Stimulated activated CD4-positive, alpha-beta T cell treated with anti-CD3 and anti-CD28 coated beads, Interleukin-2, amount 100 ng/mL, for 4 hours (primary cell): ENCODE data around the gene POLE.
"Not testable (repeated sequence)": the region's sequence is repeated elsewhere in the genome, so short reads cannot be mapped to it uniquely, and the experiment has no call there.

Experiments
- DNase-seq: peaks from one replicate; pipeline ENCODE4 v3.0.0-alpha.2; 2020; ENCODE audit warnings: low read depth

Gene POLE

DNA sequence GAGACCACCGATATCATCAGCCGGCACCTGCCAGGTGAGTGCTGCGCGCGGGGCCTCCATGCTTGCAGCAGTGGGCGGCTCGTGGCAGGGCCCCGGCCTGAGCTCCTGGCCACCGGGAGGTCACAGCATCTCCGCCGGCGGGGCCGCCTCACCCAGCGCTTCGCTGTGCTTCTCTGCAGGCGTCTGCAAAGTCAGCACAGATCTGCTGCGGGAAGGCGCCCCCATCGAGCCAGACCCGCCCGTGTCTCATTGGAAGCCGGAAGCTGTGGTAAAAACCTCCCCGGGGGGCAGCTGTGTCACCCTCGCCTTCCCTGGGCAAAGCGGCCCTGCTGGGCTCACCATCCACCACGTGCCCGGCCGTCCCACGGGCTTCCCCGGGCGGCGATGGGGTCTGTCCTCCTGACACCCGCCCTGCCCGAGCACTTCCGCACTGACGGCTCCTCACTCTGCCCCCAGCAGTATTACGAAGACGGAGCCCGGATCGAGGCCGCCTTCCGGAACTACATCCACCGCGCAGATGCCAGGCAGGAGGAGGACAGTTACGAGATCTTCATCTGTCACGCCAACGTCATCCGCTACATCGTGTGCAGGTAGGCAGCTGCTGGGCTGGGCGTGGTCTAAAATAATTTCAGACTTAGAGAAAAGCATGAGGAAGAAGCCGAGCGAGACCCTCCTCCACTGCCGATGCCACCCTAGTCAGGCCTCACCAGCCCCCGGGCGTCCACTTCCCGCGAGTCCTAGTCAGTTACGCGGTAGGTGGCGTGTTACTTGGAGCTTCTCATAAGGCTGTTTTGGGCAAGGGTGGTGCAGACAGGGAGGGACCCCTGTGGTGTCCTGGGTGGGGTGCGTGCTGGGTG lies 30.6 kb upstream of the POLE start:
- DNase-seq, result no peak

DNA sequence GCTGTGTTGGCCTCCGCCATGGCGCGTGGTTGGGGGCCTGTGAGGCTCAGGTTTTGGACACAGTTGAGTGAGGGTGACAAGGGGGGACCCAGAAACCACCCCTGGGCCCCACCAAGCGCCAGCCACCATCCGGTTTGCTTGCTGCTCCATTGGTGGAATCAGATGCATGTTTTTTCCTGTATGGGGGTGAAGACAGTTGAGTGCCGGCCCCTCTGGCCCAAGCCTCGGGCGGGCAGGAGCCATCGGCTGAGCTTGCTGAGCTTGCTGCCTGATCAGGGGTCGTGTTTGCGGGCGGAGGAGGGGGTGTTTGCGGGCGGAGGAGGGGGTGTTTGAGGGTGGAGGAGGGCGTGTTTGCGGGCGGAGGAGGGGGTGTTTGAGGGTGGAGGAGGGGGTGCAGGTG lies 29.9 kb upstream of the POLE start:
- DNase-seq, result no peak

DNA sequence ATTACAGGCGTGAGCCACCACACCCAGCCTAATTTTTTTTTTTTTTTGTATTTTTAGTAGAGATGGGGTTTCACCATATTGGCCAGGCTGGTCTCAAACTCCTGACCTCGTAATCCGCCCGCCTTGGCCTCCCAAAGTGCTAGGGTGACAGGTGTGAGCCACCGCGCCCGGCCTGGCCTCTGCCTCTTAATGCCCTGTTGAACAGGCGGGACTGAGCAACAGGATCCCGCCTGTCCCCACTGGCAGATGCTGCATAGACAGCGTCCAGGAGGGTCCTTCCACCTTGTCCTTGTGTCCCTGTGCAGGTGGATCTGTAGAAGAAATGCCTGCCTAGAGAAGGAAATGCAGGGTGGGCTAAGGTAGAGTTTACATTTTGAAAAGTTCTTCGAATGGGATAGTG lies 29.2 kb upstream of the POLE start:
- DNase-seq, result no peak

DNA sequence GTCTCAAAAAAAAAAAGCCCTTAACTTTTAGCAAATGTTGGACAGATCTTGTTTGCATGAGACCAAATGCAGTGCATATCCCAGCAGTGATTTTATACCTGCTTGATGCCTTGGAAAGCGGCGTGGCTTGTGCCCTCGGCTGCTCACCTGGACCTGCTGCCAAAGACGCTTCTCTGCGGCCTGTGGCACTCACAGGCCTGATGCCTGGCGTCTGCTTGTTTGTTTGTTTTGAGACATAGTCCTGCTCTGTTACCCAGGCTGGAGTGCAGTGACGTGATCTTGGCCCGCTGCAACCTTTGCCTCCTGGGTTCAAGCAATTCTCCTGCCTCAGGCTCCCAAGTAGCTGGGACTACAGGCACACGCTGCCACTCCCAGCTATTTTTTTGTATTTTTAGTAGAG lies 28.7 kb upstream of the POLE start:
- DNase-seq, result no peak

- no peak for DNase-seq
Observed at GRCh38 chr12:132713123-132713522, 26.0 kb upstream of the POLE start.

- DNase-seq, result no peak
Observed at GRCh38 chr12:132711080-132711843, 24.1 kb upstream of the POLE start.

DNA sequence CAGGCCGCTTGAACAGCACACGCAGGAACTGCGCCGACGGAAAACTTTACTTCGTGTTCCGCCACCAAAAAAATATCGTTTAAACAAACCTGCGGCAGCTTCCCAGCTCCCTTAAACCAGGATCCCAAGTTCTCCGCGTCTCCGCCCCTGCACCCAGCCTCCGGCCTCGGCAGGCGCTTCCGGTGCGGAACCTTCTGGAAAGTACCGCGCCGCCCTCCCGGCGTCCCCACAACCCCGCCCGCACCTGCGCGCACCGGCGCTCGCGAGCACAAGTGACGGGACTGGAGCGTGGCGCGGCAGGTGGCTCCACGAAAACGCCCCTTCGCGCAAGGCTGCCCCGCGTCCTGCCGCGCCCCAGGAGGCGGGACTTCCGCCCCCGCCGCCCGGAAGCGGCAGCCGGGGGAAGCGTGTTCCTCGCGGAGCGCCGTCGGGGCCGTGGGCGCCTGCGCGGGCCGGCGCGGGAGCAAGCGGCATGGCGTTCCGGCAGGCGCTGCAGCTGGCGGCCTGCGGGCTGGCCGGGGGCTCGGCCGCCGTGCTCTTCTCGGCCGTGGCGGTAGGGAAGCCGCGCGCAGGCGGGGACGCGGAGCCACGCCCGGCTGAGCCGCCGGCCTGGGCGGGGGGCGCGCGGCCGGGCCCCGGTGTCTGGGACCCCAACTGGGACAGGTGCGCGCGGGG lies 23.4 kb upstream of the POLE start, which contains the start of gene PGAM5:
TSS of gene PGAM5 (plus strand) at position 438 of the 675 bp plus-strand sequence. CDS start at position 473, 35 bp downstream.
- DNase-seq, result peak; percentile 91

- DNase-seq, result no peak
Observed at GRCh38 chr12:132710043-132710404, 22.9 kb upstream of the POLE start.

DNA sequence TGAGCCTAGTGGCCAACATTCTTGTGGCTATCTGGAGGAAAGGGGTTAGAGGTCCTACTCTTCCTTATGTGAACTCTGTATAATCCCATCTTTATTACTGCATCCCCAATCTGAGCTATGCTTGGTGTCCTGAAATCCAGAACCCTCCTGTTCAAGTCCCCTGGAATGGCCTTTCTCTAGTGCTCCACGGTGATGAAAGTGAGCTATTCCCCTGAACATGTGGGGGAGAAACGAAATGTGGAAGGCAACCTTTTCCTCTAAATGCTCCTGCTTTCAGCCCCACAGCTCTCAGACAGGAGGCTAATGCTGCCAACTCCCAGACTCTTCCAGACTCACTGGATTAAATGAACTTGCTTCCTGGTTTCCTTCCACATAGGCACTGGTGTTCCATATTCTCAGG lies 21.0 kb upstream of the POLE start:
- no peak for DNase-seq

DNA sequence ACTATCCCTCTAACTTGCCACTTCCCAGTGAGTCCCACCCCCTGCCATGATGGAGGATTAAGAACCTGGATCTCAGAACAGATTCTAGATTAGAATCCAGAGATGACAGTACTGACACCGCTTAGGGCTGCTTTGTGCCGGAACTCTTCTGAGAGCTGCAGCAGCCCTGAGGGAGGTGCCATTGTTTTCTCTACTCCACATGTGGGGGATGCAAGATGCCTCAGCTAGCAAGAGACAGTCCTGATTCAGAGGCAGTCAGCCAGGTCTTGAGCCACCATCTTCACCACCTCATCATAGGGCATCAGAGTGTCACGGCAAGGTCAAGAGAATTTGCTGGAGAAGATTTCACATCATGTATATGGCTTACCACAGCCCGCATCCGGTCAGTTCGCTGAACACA lies 20.1 kb upstream of the POLE start:
- DNase-seq, result no peak

DNA sequence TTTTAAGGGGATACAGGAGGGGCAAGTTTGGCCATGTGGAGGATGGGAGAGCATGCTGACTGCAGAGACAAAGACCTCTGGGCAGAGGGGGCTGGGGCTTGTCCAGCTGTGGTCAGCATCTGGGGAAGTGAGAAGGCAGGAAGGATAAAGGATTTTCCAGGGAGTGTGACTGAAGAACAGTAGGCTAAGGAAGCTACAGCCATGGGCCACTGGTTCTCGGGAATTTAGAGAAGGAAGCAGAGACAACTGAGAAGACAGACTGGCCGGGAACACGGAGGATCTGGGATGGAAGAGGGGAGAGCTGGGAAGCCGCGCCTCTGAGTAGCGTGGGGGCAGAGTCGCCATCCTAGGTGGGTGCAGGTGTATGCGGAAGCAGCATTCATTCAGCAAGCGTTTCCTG lies 16.5 kb upstream of the POLE start:
- DNase-seq, result no peak

GRCh38 chr12:132702640-132703039 lies 15.5 kb upstream of the POLE start:
- no peak for DNase-seq

DNA sequence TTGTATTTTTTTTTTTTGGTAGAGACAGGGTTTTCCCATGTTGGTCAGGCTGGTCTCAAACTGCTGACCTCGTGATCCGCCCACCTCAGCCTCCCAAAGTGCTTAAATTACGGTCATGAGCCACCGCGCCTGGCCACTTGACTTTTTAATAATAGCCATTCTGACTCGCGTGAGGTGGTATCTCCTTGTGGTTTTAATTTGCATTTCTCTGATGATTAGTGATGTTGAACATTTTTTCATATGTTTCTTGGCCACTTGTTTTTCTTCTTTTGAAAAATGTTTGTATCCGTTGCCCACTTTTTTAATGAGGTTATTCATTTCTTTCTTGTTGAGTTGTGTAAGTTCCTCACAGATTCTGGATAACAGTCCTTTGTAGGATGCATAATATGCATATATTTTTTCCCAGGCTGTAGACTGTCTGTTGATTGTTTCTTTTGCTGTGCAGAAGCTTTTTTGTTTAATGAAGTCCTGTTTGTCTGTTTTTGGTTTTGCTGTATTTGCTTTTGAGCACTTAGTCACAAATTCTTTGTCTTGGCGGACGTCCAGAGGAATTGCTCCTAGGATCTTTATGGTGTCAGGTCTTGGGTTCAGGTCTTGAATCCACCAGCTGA lies 13.2 kb upstream of the POLE start:
- no peak for DNase-seq

DNA sequence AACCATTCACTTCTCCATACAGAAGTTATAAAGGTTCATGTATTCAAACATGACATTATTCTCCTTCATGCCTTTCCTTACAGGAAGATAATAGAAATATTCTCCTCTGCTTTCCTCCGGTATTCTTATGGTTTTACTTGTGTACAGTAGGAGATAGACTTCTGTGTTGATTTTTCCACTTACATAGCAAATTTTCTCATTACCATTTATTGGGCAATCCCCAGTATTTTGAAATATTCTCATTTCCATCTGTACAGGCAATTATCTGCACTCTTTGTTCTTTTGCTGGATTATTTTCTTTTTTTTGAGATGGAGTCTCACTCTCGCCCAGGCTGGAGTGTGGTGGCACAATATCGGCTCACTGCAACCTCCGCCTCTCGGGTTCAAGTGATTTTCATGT lies 11.2 kb upstream of the POLE start:
- no peak for DNase-seq

- DNase-seq, result no peak
Observed at GRCh38 chr12:132695431-132695830, 8.3 kb upstream of the POLE start.

DNA sequence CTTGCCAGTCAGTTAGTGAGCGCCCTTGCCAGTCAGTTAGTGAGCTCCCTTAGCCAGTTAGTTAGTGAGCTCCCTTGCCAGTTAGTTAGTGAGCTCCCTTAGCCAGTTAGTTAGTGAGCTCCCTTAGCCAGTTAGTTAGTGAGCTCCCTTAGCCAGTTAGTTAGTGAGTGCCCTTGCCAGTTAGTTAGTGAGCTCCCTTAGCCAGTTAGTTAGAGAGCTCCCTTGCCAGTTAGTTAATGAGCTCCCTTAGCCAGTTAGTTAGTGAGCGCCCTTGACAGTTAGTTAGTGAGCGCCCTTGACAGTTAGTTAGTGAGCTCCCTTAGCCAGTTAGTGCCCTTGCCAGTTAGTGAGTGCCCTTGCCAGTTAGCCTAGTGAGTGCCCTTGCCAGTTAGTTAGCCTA lies 7.7 kb upstream of the POLE start:
- not testable (repeated sequence) for DNase-seq

DNA sequence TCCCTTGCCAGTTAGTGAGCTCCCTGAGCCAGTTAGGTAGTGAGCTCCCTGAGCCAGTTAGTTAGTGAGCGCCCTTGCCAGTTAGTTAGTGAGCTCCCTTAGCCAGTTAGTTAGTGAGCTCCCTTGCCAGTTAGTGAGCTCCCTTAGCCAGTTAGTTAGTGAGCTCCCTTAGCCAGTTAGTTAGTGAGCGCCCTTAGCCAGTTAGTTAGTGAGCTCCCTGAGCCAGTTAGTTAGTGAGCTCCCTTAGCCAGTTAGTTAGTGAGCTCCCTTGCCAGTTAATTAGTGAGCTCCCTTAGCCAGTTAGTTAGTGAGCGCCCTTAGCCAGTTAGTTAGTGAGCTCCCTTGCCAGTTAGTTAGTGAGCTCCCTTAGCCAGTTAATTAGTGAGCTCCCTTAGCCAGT lies 4.9 kb upstream of the POLE start:
- DNase-seq, result not testable (repeated sequence)

GRCh38 chr12:132690112-132690511 lies 3.0 kb upstream of the POLE start:
- no peak for DNase-seq

DNA sequence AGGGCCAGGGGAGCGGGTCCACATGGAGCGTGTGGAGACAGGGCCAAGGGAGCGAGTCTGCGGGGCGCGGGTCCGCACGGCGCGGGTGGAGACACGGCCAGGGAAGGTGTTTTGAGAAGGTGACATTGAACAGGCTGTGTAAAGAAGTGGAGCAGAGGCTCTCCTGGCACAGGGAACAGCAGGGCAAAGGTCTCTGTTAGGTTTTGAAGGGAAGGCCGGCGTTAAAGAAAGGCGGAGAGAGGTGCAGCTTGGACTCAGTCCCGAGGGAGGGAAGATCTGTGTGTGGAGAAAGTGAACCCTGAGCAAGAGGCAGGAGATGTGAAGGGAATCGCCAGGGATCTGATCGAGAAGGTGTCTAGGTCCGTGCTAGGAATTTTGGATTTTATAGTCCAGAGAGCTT lies 2.1 kb upstream of the POLE start:
- no peak for DNase-seq

DNA sequence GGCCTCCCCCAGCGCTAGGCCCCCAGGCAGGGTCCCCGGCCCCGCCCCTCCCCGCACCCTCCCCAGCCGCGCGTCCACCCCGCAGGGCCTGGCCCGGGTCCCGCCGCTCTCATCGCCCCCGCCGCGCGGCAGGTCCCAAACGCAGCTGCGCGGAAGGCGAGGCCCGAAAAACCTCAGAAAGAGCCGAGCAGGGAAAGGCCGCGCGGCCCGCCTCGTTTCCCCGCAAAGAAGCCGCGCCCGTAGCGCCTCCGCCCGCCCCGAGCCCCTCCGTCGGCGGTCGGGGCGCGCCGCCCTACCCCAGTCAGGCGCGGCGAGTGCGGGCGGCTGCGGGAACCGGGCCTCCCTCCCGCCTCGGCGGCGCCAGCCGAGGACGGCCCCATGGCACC lies 324 bp downstream of the POLE start:
- no peak for DNase-seq

DNA sequence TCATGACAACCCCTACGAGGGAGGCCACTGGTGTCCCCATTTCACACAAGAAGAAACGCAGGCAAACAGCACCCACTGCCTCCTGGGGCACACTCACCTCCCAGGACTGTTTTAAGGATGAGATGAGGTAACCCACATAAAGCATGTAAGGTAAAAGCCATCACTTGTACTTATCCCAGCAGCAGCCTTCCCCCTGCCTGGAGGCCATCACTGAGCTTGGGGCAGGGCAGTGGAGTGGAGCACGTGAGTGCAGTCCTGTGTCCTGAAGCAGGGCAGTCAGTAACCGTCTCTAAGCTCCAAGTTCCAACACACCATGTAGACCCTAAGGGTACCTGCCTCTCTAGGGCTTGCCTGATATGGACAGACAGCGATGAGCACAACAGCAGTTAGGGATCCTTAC lies 1.7 kb downstream of the POLE start:
- no peak for DNase-seq

DNA sequence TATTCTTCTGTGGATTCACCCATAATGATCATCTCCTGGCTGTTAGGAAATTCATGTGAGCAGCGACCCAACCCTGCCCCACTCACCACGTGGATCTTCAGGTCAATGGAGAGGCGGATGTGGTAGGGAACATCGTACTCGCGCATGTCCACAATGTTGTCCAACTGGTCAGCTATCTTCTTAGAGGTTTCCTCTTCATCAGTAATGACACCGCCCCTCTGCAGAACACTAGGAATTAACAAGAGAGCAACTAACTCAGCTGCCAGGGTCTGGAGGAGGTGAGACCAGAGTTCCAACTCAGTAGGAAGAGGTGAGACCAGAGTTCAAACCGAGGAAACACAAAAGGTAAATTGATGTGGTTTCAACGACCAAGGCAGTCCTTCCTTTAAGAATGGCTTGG lies 9.7 kb downstream of the POLE start:
- no peak for DNase-seq
